K562 (cell line): Measurements from ENCODE around the gene ALDH1A2. TPM values are rescaled to one million over a fixed set of nuclear protein-coding genes. Genes with fewer than 3 reads are reported as not detected.

Experiments used
- BCOR ChIP-seq: fragments of 450-650 bp; IDR thresholded peaks from 2 replicates; pipeline ENCODE4 v1.6.1; 2016
- BRD9 ChIP-seq: fragments of 450-650 bp; IDR thresholded peaks from 2 replicates; pipeline ENCODE4 v1.6.1; 2018; ENCODE audit warnings: low read depth; ENCODE audit not compliant: partially characterized antibody
- BRF2 ChIP-seq: IDR thresholded peaks from 3 replicates; pipeline ENCODE4 v1.6.1; 2011; ENCODE audit warnings: borderline replicate concordance, mild to moderate bottlenecking; ENCODE audit not compliant: insufficient read length, insufficient read depth
- FOXP4 ChIP-seq: sonication (generic); formaldehyde crosslinking; IDR thresholded peaks from 2 replicates; pipeline ENCODE4 v1.8.0; 2022; ENCODE audit warnings: mild to moderate bottlenecking, missing genetic modification reagents, borderline replicate concordance
- GATAD2B ChIP-seq: fragments of 450-650 bp; IDR thresholded peaks from 2 replicates; pipeline ENCODE4 v1.6.1; 2017; ENCODE audit warnings: mild to moderate bottlenecking, borderline replicate concordance
- HEY1 ChIP-seq: fragments of 250-450 bp; sonication (Bioruptor Pico); IDR thresholded peaks from 2 replicates; pipeline ENCODE4 v1.5.0; 2020; ENCODE audit warnings: mild to moderate bottlenecking, moderate library complexity, borderline replicate concordance
- MBD2 ChIP-seq: sonication (generic); IDR thresholded peaks from 2 replicates; pipeline ENCODE4 v1.6.1; 2016; ENCODE audit warnings: low read depth, borderline replicate concordance
- MCM5 ChIP-seq: fragments of 450-650 bp; IDR thresholded peaks from 2 replicates; pipeline ENCODE4 v1.6.1; 2016; ENCODE audit warnings: low read depth
- MITF ChIP-seq: IDR thresholded peaks from 2 replicates; pipeline ENCODE4 v1.6.1; 2014; ENCODE audit warnings: antibody characterized with exemption
- PATZ1 ChIP-seq: fragments of 250-450 bp; sonication (Bioruptor Pico); IDR thresholded peaks from 2 replicates; pipeline ENCODE4 v1.5.0; 2020; ENCODE audit warnings: mild to moderate bottlenecking, borderline replicate concordance
- PTBP1 ChIP-seq: fragments of 200-400 bp; formaldehyde crosslinking; IDR thresholded peaks from 2 replicates; pipeline ENCODE4 v1.6.1; 2017; ENCODE audit warnings: low read depth, low read length
- RBM25 ChIP-seq: fragments of 200-400 bp; formaldehyde crosslinking; IDR thresholded peaks from 2 replicates; pipeline ENCODE4 v1.6.1; 2018; ENCODE audit warnings: low read length, low read depth, moderate library complexity; ENCODE audit not compliant: severe bottlenecking
- RHOXF2B ChIP-seq: fragments of 250-450 bp; sonication (Bioruptor Pico); conservative IDR thresholded peaks from 2 replicates; pipeline ENCODE4 v1.5.1; 2021
- STAT5B ChIP-seq: fragments of 250-450 bp; sonication (Bioruptor Pico); IDR thresholded peaks from 2 replicates; pipeline ENCODE4 v1.8.0; 2021; ENCODE audit warnings: mild to moderate bottlenecking, inconsistent platforms
- THAP12 ChIP-seq: fragments of 250-450 bp; sonication (Bioruptor Pico); IDR thresholded peaks from 2 replicates; pipeline ENCODE4 v1.9.0; 2021; ENCODE audit warnings: mild to moderate bottlenecking, inconsistent platforms
- YBX1 ChIP-seq: fragments of 450-650 bp; IDR thresholded peaks from 2 replicates; pipeline ENCODE4 v1.7.1; 2016; ENCODE audit warnings: mild to moderate bottlenecking
- ZFP30 ChIP-seq: fragments of 250-450 bp; sonication (Bioruptor Pico); IDR thresholded peaks from 2 replicates; pipeline ENCODE4 v1.8.0; 2022; ENCODE audit warnings: moderate library complexity, mild to moderate bottlenecking, inconsistent platforms, borderline replicate concordance
- ZNF764 ChIP-seq: fragments of 250-450 bp; sonication (Bioruptor Pico); IDR thresholded peaks from 2 replicates; pipeline ENCODE4 v1.4.0; 2020; ENCODE audit warnings: low read depth, mild to moderate bottlenecking, moderate library complexity
- polyA plus RNA-seq, 8 experiments: library from polyadenylated mRNA; depleted of rRNA in 4 of 8; stranded (reverse) in 5 of 8; unstranded in 3 of 8; fragments of >200 nt; fragmentation: Nextera tagmentation in 2 of 8; fragmentation: Illumina TruSeq in 1 of 8; extraction: Ambion mirVana in 2 of 8; extraction: Trizol in 1 of 8; gene quantifications; 2 replicates each; pipeline versions ENCODE4 v1.2.1 to v1.2.3, GENCODE V29; 2011 to 2014; ENCODE audit warnings: inconsistent platforms in 1 of 8, missing spikeins in 1 of 8
- total RNA-seq, 7 experiments: library from RNA; depleted of rRNA in 6 of 7; stranded (reverse); fragments of >200 nt in 6 of 7; fragmentation: Illumina TruSeq in 2 of 7; extraction: Trizol in 2 of 7; gene quantifications; 2 replicates each; pipeline versions ENCODE4 v1.2.1 to v1.2.3, GENCODE V29; 2011 to 2021; ENCODE audit warnings: low replicate concordance in 1 of 7

The ALDH1A2 gene
- total and polyA plus RNA-seq, 9 of the 15 experiments (the other 6 are each of a cell fraction or from before 2014, with no cell fraction given): 115 to 393 (median 333) TPM

GRCh38 chr15:57948351-57949289, 116.9 kb downstream of the ALDH1A2 start (continued):
- no peak for TF ChIP-seq MITF
- TF ChIP-seq ZNF764 (CRISPR knock-in tag): no peak
- no peak for TF ChIP-seq THAP12 (CRISPR knock-in tag)
- TF ChIP-seq BRD9: no peak
- no peak for TF ChIP-seq PTBP1
- no peak for TF ChIP-seq HEY1 (CRISPR knock-in tag)
- no peak for TF ChIP-seq ZFP30
- TF ChIP-seq MBD2: no peak
- TF ChIP-seq GATAD2B: no peak
- peak; percentile 57 for TF ChIP-seq RBM25
- no peak for TF ChIP-seq YBX1
- no peak for TF ChIP-seq STAT5B (CRISPR knock-in tag)
- TF ChIP-seq RHOXF2B: no peak
- no peak for TF ChIP-seq BRF2
- peak; percentile 57; the same call in 1 of the 2 replicates for TF ChIP-seq BCOR
- TF ChIP-seq MCM5: no peak
- no peak for TF ChIP-seq PATZ1 (CRISPR knock-in tag)
- TF ChIP-seq FOXP4 (CRISPR knock-in tag): no peak
